CD4-positive, CD25-positive, alpha-beta regulatory T cell (primary cell): ENCODE measurements around the gene ZNF366. TPM values are rescaled to one million over a fixed set of nuclear protein-coding genes. Genes with fewer than 3 reads are reported as not detected.

ENCODE experiments used
- ATAC-seq, 2 donors: fragments of 150-1000 bp; cut with Tn5 transposase; one replicate each; pipeline ENCODE4 v1.10.0; 2021; ENCODE audit warnings: low read depth in 2 of 2, moderate number of reproducible peaks in 2 of 2, moderate library complexity in 1 of 2
- DNase-seq, 3 donors: peaks; one replicate each; pipeline versions ENCODE4 v3.0.0 to v3.0.0-alpha.2; 2012 to 2022; ENCODE audit warnings: mixed read lengths in 1 of 3
- H3K27ac ChIP-seq: one replicate; pipeline ENCODE4 v1.7.0; 2013; ENCODE audit warnings: mild to moderate bottlenecking, low read length; ENCODE audit not compliant: insufficient read depth, poor library complexity, severe bottlenecking
- H3K27me3 ChIP-seq: one replicate; pipeline ENCODE4 v1.7.0; 2013; ENCODE audit warnings: low read length; ENCODE audit not compliant: control insufficient read depth, insufficient read depth
- H3K36me3 ChIP-seq: one replicate; pipeline ENCODE4 v1.7.0; 2013; ENCODE audit warnings: mild to moderate bottlenecking, low read length, moderate library complexity; ENCODE audit not compliant: control insufficient read depth, insufficient read depth
- H3K4me1 ChIP-seq: 2 replicates; pipeline ENCODE4 v1.7.0; 2013; ENCODE audit warnings: mild to moderate bottlenecking, low read length; ENCODE audit not compliant: insufficient read depth, control insufficient read depth, poor library complexity, severe bottlenecking
- H3K4me3 ChIP-seq: one replicate; pipeline ENCODE4 v1.7.0; 2013; ENCODE audit warnings: low read depth, mild to moderate bottlenecking, low read length, moderate library complexity
- H3K9me3 ChIP-seq, 2 experiments: 1 replicate in 1 of 2; 2 replicates in 1 of 2; pipeline ENCODE4 v1.7.0; 2013; ENCODE audit warnings: low read length in 2 of 2, mild to moderate bottlenecking in 1 of 2, moderate library complexity in 1 of 2; ENCODE audit not compliant: control insufficient read depth in 2 of 2
- H3K27ac Mint-ChIP-seq, 3 donors: one replicate each; pipeline ENCODE4 v1.8.0; 2020 to 2022; ENCODE audit warnings: mild to moderate bottlenecking in 3 of 3, mixed read lengths in 3 of 3, moderate library complexity in 2 of 3
- H3K27me3 Mint-ChIP-seq: one replicate; pipeline ENCODE4 v1.8.0; 2022; ENCODE audit warnings: mild to moderate bottlenecking, mixed read lengths
- H3K36me3 Mint-ChIP-seq: one replicate; pipeline ENCODE4 v1.8.0; 2020; ENCODE audit warnings: mixed read lengths
- H3K4me1 Mint-ChIP-seq, 4 donors: one replicate each; pipeline ENCODE4 v1.8.0; 2020 to 2022; ENCODE audit warnings: mixed read lengths in 4 of 4, mild to moderate bottlenecking in 1 of 4
- H3K4me3 Mint-ChIP-seq, 4 donors: one replicate each; pipeline ENCODE4 v1.8.0; 2020 to 2022; ENCODE audit warnings: mild to moderate bottlenecking in 4 of 4, mixed read lengths in 4 of 4, moderate library complexity in 3 of 4
- H3K9me3 Mint-ChIP-seq, 7 donors: one replicate each; pipeline ENCODE4 v1.8.0; 2020 to 2022; ENCODE audit warnings: mixed read lengths in 7 of 7, mild to moderate bottlenecking in 3 of 7, moderate library complexity in 2 of 7
- polyA plus RNA-seq, 4 donors: library from polyadenylated mRNA; unstranded; fragments of 300-500 nt; fragmentation: Illumina TruSeq; gene quantifications; one replicate each; pipeline ENCODE4 v1.2.3, GENCODE V29; 2021
- total RNA-seq: library from RNA; stranded (reverse); gene quantifications from one replicate; pipeline ENCODE4 v1.2.3, GENCODE V29; 2022

ZNF366 gene
- total and polyA plus RNA-seq, 5 donors from 2014 or later, result not detected

DNA sequence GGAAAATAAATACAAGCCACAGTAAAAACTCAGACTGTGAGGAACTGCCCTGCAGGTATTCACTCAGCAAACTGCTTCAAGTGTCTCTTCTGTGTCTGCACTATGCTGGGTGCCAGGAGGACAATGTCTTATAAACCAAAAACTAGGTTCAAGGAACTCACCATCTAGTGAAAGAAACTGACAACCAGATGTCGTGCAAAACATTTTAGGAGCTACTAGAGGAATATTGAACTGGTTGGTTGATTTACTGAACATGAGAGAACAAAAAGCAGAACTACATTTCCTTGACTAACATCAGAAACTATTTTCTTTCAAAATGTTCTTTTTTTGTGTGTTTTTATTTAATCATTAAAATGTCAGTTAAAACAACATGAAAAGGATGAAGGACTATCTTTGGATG, 35.2 kb downstream of the ZNF366 start:
- H3K36me3 Mint-ChIP-seq, result no peaks in the 10 kb centered on the region
- H3K27me3 Mint-ChIP-seq, result peaks cover 14% of the 10 kb centered on the region
- H3K4me1 ChIP-seq, result no peaks in the 10 kb centered on the region
- H3K9me3 ChIP-seq, result no peaks in the 10 kb centered on the region
- H3K4me1 Mint-ChIP-seq, result no peaks in the 10 kb centered on the region
- H3K27ac ChIP-seq, result no peak overlapping the region
- ATAC-seq (no peak), DNase-seq (no peak)
- peaks cover 0 to 3% (median 0%) of the 10 kb centered on the region in 7 donors for H3K9me3 Mint-ChIP-seq
- no peak overlapping the region for H3K27ac Mint-ChIP-seq
- H3K36me3 ChIP-seq, result no peaks in the 10 kb centered on the region
- no peak overlapping the region for H3K4me3 ChIP-seq
- H3K27me3 ChIP-seq, result peaks cover 4% of the 10 kb centered on the region
- no peak overlapping the region for H3K4me3 Mint-ChIP-seq

DNA sequence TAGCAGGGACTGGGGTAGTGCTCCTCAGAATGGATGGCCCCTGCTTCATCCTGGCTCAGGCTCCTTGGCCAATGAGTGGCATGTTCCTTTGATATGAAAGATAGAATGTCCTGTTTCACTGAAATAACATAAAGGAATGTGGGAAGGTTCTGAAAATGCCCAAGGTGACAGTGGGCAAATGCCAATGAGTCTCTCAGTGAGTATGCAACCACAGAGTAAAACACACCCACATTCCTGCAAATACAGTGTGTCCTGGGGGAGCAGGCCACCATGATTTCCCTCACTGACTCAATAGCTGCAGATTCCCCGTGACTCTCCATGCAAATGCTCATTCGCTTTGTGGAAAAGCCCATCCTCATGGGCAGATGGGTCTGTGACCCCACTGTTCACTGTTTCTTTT, 36.4 kb downstream of the ZNF366 start:
- H3K4me3 ChIP-seq, result no peak overlapping the region
- DNase-seq, result no peak
- peaks cover 0 to 3% (median 0%) of the 10 kb centered on the region in 7 donors for H3K9me3 Mint-ChIP-seq
- no peak overlapping the region for H3K27ac Mint-ChIP-seq
- H3K9me3 ChIP-seq, result no peaks in the 10 kb centered on the region
- no peaks in the 10 kb centered on the region for H3K36me3 Mint-ChIP-seq
- H3K4me1 ChIP-seq, result no peaks in the 10 kb centered on the region
- peaks cover 14% of the 10 kb centered on the region for H3K27me3 Mint-ChIP-seq
- no peak for ATAC-seq
- H3K36me3 ChIP-seq, result no peaks in the 10 kb centered on the region
- peak overlapping the region in 1 of 4 donors; percentile 4 for H3K4me3 Mint-ChIP-seq
- H3K27me3 ChIP-seq, result peaks cover 4% of the 10 kb centered on the region
- H3K27ac ChIP-seq, result no peak overlapping the region
- no peaks in the 10 kb centered on the region for H3K4me1 Mint-ChIP-seq

DNA sequence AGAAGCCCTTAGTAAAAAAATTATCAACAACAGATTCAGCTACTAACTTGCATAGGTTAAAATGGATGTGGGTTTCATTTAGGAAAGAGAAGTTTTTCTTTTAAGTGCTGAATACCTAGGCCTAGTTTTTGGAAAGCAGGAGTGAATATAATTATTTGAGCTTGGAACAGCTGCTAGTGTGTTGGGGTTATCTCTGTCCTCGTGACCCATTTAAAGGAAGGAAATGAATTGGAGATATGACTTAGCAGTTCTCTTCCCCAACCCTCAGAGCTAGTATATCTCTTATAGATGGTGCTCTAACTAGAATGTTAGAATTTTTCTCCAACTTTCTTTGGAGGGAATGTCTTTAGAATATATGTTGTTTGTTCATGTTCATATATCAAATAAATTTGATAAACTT, 38.6 kb downstream of the ZNF366 start:
- H3K9me3 ChIP-seq, result no peaks in the 10 kb centered on the region
- H3K4me1 ChIP-seq, result no peaks in the 10 kb centered on the region
- peaks cover 0 to 2% (median 0%) of the 10 kb centered on the region in 4 donors for H3K4me1 Mint-ChIP-seq
- H3K36me3 ChIP-seq, result no peaks in the 10 kb centered on the region
- no peaks in the 10 kb centered on the region for H3K36me3 Mint-ChIP-seq
- no peak overlapping the region for H3K4me3 Mint-ChIP-seq
- H3K27me3 ChIP-seq, result peaks cover 2% of the 10 kb centered on the region
- H3K4me3 ChIP-seq, result no peak overlapping the region
- no peak overlapping the region for H3K27ac ChIP-seq
- no peak overlapping the region for H3K27ac Mint-ChIP-seq
- DNase-seq (no peak), ATAC-seq (no peak)
- H3K27me3 Mint-ChIP-seq, result peaks cover 14% of the 10 kb centered on the region
- H3K9me3 Mint-ChIP-seq, result peaks cover 0 to 5% (median 0%) of the 10 kb centered on the region in 7 donors

DNA sequence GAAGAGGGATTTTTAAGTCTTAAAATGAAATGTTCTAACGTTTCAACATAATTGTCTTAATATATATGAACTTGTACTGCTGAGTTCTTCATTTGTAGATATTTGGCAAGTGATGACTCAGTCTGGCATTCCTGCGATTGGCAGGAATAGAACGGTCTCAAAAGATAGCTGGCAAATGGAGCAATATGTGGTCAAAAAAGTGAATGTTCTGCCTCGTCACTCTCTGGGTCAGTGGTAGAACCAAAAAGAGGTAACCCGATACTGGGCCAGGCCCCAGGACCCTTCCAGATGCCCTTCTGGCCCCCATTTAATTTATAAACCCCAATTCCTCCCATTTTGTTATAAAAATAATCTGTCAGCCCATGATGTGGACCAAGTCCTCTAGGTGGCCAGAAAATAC, 39.2 kb downstream of the ZNF366 start:
- Mint-ChIP-seq H3K4me1 (peaks cover 0 to 2% (median 0%) of the 10 kb centered on the region in 4 donors), H3K27ac (no peak overlapping the region), H3K27me3 (peaks cover 10% of the 10 kb centered on the region), H3K36me3 (no peaks in the 10 kb centered on the region), H3K4me3 (no peak overlapping the region), H3K9me3 (peaks cover 0 to 7% (median 0%) of the 10 kb centered on the region in 7 donors)
- H3K27me3 ChIP-seq, result peaks cover 2% of the 10 kb centered on the region
- no peak overlapping the region for H3K4me3 ChIP-seq
- no peaks in the 10 kb centered on the region for H3K36me3 ChIP-seq
- no peak overlapping the region for H3K27ac ChIP-seq
- no peaks in the 10 kb centered on the region for H3K9me3 ChIP-seq
- DNase-seq (no peak), ATAC-seq (no peak)
- H3K4me1 ChIP-seq, result no peaks in the 10 kb centered on the region

DNA sequence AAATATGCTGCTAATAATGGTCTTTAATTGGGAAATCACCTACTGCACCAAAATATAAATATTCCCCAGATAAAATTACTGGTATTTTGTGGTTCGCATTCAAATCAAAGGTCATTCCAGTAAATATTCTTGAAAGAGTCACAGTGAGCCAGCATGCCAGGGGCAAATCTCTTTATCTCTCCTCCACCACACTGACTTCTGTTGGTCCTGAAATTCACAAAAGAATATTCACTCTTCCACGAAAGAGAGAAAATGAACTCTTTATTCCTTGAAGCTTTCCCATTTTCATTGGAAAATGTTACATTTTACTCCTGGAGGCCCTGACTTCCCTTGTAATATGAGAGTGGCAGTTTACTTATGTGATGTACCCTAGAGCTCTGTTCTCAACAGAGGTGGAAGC, 39.7 kb downstream of the ZNF366 start:
- no peaks in the 10 kb centered on the region for H3K36me3 Mint-ChIP-seq
- H3K4me3 ChIP-seq, result no peak overlapping the region
- no peak for DNase-seq
- peaks cover 0 to 2% (median 0%) of the 10 kb centered on the region in 4 donors for H3K4me1 Mint-ChIP-seq
- H3K4me3 Mint-ChIP-seq, result no peak overlapping the region
- H3K9me3 Mint-ChIP-seq, result peaks cover 0 to 7% (median 0%) of the 10 kb centered on the region in 7 donors
- H3K36me3 ChIP-seq, result no peaks in the 10 kb centered on the region
- no peaks in the 10 kb centered on the region for H3K9me3 ChIP-seq
- no peaks in the 10 kb centered on the region for H3K4me1 ChIP-seq
- H3K27me3 Mint-ChIP-seq, result peaks cover 10% of the 10 kb centered on the region
- no peak for ATAC-seq
- peaks cover 2% of the 10 kb centered on the region for H3K27me3 ChIP-seq
- no peak overlapping the region for H3K27ac Mint-ChIP-seq
- no peak overlapping the region for H3K27ac ChIP-seq

DNA sequence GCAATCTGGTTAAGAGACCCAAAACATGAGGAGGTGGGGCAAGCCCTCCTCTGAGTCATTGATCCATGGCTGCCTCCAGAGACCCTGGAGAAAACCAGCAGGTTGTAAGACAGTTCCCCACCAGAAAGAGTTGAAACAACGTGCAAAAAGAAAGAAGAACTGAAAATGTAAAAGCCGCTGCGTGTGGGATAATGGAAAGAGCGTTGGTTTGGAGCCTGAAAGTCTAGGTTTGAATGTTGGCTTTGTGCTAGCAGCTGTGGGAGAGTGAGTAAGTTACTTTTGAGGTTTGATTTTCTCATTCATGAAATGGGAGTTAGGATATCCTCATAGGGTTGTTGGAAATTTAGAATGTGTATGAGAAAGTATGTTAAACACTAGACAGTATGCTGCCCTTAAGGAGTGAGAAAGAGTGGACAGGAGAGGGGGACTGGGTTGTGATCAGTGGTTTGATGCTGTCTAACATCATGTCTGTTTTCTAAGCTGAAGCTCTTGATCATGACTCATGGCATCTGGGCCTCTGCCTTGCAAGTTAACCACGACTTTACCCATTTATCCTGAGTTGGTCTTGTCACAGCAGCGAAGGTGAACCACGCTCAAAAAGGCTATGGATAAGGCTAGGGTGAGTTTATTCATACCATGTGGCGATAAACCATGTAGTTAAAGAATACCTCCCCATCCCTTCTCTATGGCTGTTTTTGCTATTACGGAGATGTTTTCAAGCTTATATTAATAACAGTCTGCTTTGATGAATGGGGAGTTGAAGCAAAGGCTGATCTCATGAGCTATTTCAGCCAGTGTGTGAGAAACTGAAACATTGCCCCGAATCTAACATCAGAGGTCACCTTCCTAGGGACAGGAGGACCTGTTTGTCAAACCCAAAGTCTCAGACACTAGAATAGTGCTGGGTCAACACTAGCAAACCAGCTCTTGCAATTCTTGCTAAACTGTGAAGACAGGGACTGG, 41.3 kb downstream of the ZNF366 start:
- peaks cover 2% of the 10 kb centered on the region for H3K27me3 ChIP-seq
- Mint-ChIP-seq H3K27ac (no peak overlapping the region), H3K36me3 (no peaks in the 10 kb centered on the region), H3K4me3 (no peak overlapping the region), H3K4me1 (peaks cover 0 to 2% (median 0%) of the 10 kb centered on the region in 4 donors), H3K9me3 (peaks cover 0 to 5% (median 0%) of the 10 kb centered on the region in 7 donors), H3K27me3 (peaks cover 5% of the 10 kb centered on the region)
- H3K27ac ChIP-seq, result no peak overlapping the region
- H3K36me3 ChIP-seq, result no peaks in the 10 kb centered on the region
- ATAC-seq (no peak), DNase-seq (no peak)
- H3K9me3 ChIP-seq, result no peaks in the 10 kb centered on the region
- H3K4me3 ChIP-seq, result no peak overlapping the region
- H3K4me1 ChIP-seq, result no peaks in the 10 kb centered on the region

DNA sequence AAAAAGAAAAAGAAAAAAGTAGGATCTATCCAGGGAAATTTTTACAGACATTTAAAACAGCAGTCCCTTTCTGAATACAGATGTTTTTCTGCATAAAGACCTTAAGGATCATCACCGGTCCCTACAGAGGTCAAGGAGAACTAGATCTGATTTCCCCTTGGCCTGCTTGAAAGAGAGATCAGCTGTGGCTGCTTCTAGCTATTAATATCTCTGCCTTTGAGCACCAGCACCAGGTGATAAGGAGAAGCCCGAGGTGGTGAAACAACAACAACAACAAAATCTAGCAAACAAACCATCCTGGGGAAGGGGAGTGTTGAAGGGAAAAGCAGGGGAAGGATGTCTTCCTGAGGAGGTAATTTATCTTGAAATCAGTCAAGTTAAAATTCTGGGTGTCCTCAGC, 42.1 kb downstream of the ZNF366 start:
- DNase-seq (no peak), ATAC-seq (no peak)
- Histone ChIP-seq H3K9me3 (no peaks in the 10 kb centered on the region), H3K4me1 (no peaks in the 10 kb centered on the region), H3K27me3 (peaks cover 2% of the 10 kb centered on the region), H3K27ac (no peak overlapping the region), H3K4me3 (no peak overlapping the region), H3K36me3 (no peaks in the 10 kb centered on the region)
- no peak overlapping the region for H3K27ac Mint-ChIP-seq
- no peaks in the 10 kb centered on the region for H3K36me3 Mint-ChIP-seq
- H3K9me3 Mint-ChIP-seq, result peaks cover 0 to 5% (median 0%) of the 10 kb centered on the region in 7 donors
- no peak overlapping the region for H3K4me3 Mint-ChIP-seq
- H3K27me3 Mint-ChIP-seq, result peaks cover 2% of the 10 kb centered on the region
- peaks cover 0 to 2% (median 0%) of the 10 kb centered on the region in 4 donors for H3K4me1 Mint-ChIP-seq

DNA sequence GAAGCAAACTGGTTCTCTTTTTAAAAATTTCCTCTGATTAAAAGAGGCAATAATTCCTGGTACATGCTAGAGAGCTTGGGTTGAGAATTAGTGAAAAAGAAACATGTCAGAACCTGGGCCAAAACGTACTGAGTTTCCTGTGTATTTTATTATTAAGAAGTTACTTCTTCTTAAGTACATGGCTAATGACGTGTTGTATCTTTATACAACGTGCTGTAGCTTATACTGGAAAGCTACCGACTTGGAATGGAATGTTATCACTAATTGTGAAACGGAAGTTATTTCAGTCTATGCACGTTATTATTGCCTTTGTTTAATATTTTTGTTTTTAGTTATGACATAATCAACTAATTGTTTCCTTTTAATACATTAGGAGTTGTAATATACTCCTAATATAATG, 43.1 kb downstream of the ZNF366 start:
- Histone ChIP-seq H3K4me3 (no peak overlapping the region), H3K9me3 (no peaks in the 10 kb centered on the region), H3K27me3 (no peaks in the 10 kb centered on the region), H3K27ac (no peak overlapping the region), H3K36me3 (no peaks in the 10 kb centered on the region), H3K4me1 (no peaks in the 10 kb centered on the region)
- Mint-ChIP-seq H3K27me3 (no peaks in the 10 kb centered on the region), H3K9me3 (peaks cover 0 to 5% (median 0%) of the 10 kb centered on the region in 7 donors), H3K27ac (no peak overlapping the region), H3K4me1 (peaks cover 0 to 2% (median 0%) of the 10 kb centered on the region in 4 donors), H3K36me3 (no peaks in the 10 kb centered on the region), H3K4me3 (no peak overlapping the region)
- DNase-seq (no peak), ATAC-seq (no peak)
